Kidney epithelial cell (primary cell): Measurements from ENCODE around the gene CYP4F12. TPM values are rescaled to one million over a fixed set of nuclear protein-coding genes. Genes with fewer than 3 reads are reported as not detected.

Source experiments
- DNase-seq: peaks from one replicate; pipeline ENCODE4 v3.0.0-alpha.2; 2010; ENCODE audit warnings: low read depth
- H3K27me3 ChIP-seq: 2 replicates; pipeline ENCODE4 v1.6.0; 2011; ENCODE audit warnings: low read length; ENCODE audit not compliant: control insufficient read depth, insufficient read depth
- H3K36me3 ChIP-seq: 2 replicates; pipeline ENCODE4 v1.5.1; 2011; ENCODE audit warnings: low read length; ENCODE audit not compliant: control insufficient read depth, insufficient read depth
- H3K4me3 ChIP-seq: 2 replicates; pipeline ENCODE4 v1.5.1; 2011; ENCODE audit warnings: low read depth, mild to moderate bottlenecking, control low read depth, low read length
- CTCF ChIP-seq: IDR thresholded peaks from 2 replicates; pipeline ENCODE4 v1.5.1; 2011; ENCODE audit warnings: mild to moderate bottlenecking, moderate library complexity, low read length, control low read depth, inconsistent platforms; ENCODE audit not compliant: insufficient read depth, poor library complexity, severe bottlenecking
- total RNA-seq: library from RNA; depleted of rRNA; stranded (reverse); fragments of >200 nt; gene quantifications from 2 replicates; pipeline ENCODE4 v1.2.3, GENCODE V29; 2015

CYP4F12 gene
- total RNA-seq, 1 donor from 2014 or later = not detected

- no peak for TF ChIP-seq CTCF
- H3K36me3 ChIP-seq = no peaks in the 10 kb centered on the region
- H3K27me3 ChIP-seq = no peaks in the 10 kb centered on the region
- H3K4me3 ChIP-seq = no peak overlapping the region
- no peak for DNase-seq
These were observed 33.3 kb upstream of the CYP4F12 start for GRCh38 chr19:15639596-15639995.

- H3K36me3 ChIP-seq = no peaks in the 10 kb centered on the region
- TF ChIP-seq CTCF = no peak
- DNase-seq = no peak
- H3K27me3 ChIP-seq = no peaks in the 10 kb centered on the region
- H3K4me3 ChIP-seq = no peak within 1 kb of the TSS
These were observed 32.5 kb upstream of the CYP4F12 start, which contains the start of gene CYP4F3 for GRCh38 chr19:15640294-15640903. Gene CYP4F3, plus strand, starts transcription at chr19:15640897. Its CDS starts 519 bp downstream, at chr19:15641416.

GRCh38 chr19:15640904-15641597 lies 31.8 kb upstream of the CYP4F12 start:
- TF ChIP-seq CTCF = no peak
- H3K36me3 ChIP-seq = no peaks in the 10 kb centered on the region
- H3K4me3 ChIP-seq = no peak overlapping the region
- no peaks in the 10 kb centered on the region for H3K27me3 ChIP-seq
- no peak for DNase-seq

- Histone ChIP-seq H3K4me3 (no peak overlapping the region), H3K27me3 (no peaks in the 10 kb centered on the region), H3K36me3 (no peaks in the 10 kb centered on the region)
- TF ChIP-seq CTCF = no peak
- no peak for DNase-seq
These were observed 30.9 kb upstream of the CYP4F12 start for GRCh38 chr19:15641901-15642491.

GRCh38 chr19:15642807-15643206 lies 30.1 kb upstream of the CYP4F12 start:
- no peak for DNase-seq
- Histone ChIP-seq H3K36me3 (no peaks in the 10 kb centered on the region), H3K27me3 (no peaks in the 10 kb centered on the region), H3K4me3 (no peak overlapping the region)
- TF ChIP-seq CTCF = no peak

GRCh38 chr19:15643387-15643786 lies 29.5 kb upstream of the CYP4F12 start:
- TF ChIP-seq CTCF = no peak
- H3K27me3 ChIP-seq = no peaks in the 10 kb centered on the region

More at GRCh38 chr19:15643387-15643786, 29.5 kb upstream of the CYP4F12 start:
- Histone ChIP-seq H3K36me3 (no peaks in the 10 kb centered on the region), H3K4me3 (no peak overlapping the region)
- DNase-seq = no peak
